Putamen (tissue), 1 donor: ENCODE results near the gene NLGN1.

Source experiments
- DNase-seq: peaks from one replicate; pipeline ENCODE4 v3.0.0-alpha.2; 2016; ENCODE audit warnings: low spot score

NLGN1 gene

DNA sequence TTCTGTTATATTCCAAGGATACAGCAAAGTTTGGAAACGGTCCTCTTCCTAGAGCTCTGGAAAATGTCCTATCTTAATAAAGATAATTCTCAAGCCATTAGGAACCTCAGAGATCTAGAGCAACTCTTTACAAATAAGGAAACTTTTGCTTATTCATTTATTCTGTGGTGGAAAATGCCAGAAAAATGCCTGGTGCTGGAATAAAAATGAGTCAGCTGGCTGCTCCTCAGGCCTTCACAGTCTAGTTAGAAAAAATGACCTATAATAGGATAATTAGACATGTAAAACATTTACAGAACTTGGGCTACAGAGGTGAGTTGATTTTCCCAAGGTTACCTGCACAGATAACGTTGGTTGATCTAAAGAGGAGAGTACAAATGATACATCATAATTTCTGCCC lies 372.5 kb downstream of the NLGN1 start:
- DNase-seq: no peak

DNA sequence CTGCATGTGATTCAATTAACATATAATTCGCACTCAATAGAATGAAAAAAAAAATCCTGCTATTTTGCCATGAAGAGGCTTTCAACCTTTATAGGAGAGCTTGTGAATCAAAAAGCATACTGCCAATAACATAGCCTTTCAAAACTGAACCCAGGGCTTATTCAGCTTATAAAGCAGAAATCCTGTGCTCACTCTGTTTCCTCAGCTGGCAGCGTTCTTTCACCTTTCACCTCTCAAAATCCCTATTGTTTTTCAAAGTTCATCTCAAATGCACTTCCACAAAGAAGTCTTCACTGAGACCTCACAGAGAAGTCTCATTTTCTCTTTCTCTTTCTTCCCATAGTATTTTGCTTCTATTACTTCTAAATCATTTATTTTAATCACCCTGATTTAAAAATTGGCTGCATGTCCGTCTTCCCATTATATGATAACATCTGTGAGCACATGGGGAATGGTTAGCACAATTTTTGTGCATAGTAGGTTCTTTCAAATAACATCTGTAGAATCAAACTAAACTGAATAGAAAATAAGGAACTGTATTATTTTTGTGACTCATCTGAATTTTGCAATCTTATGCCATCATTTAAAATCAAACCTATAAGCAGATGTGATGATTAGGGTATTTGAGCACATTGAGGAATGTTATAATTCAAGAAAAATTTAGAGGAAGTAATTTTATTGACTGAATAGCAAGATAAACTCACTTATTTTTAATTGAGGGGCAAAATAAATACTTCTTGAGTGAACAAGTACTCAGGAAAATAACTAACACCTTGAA lies 373.4 kb downstream of the NLGN1 start:
- no peak for DNase-seq

GRCh38 chr3:173773800-173774199 lies 376.3 kb downstream of the NLGN1 start:
- no peak for DNase-seq

- no peak for DNase-seq
Observed at GRCh38 chr3:173774294-173774693, 376.8 kb downstream of the NLGN1 start.

- DNase-seq: no peak
Observed at GRCh38 chr3:173778251-173778650, 380.7 kb downstream of the NLGN1 start.

GRCh38 chr3:173780067-173780466 lies 382.5 kb downstream of the NLGN1 start:
- no peak for DNase-seq

GRCh38 chr3:173785004-173785403 lies 387.5 kb downstream of the NLGN1 start:
- DNase-seq: peak; percentile 6

GRCh38 chr3:173789530-173790162 lies 392.1 kb downstream of the NLGN1 start:
- DNase-seq: no peak

- DNase-seq: no peak
Observed at GRCh38 chr3:173793963-173794362, 396.4 kb downstream of the NLGN1 start.

DNA sequence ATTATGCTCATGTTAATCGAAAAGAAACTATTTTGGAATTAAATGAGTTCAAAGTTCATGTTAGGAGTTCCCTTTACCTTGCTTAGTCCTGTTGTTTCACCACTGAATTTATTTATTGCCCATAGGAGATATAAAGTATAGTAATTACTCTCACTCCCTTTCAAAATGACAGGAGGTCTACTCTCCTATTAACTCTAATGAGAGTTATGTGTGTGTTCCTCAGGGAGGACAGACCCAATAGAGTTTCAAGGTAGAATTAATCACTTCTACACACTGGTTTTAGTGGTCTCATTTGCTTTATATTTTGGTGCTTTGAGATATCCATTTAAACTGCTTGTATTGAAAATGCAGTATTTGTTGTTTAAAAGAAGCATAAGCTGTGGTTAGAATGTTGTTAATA lies 398.9 kb downstream of the NLGN1 start:
- no peak for DNase-seq

- no peak for DNase-seq
Observed at GRCh38 chr3:173796890-173797289, 399.3 kb downstream of the NLGN1 start.

DNA sequence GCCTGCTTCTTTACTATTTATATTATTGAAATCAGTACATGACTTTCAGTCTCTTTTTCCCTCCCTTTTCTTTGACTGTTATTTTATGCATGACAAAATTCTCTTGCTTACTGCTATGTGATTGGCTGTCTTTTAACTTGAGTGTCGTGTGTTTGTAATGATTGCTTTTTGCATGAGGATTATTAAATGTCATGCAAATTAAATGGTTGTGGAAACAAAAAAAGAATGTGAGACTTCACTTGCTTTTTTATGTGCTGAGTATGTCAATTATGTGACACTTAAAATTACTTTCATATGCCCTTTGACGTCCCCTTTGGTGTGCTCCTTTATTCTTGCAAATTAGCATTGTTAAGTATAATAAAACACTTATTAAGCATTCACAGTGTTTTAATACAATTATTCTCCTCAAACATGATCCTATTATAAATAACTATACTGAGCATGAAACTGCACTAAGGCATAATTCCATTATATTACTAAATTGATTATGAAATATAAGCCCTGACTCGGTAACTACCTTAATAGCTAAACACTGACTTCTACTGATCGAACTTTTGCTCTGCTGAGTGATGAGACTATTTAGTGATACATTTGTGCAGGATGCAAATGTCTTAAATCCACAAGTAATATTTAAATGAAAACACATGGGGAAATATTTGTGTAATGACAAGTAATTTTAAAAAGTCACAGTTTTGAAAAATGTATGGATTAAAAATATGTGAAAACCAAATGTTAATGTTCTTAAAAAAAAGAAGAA lies 401.7 kb downstream of the NLGN1 start:
- DNase-seq: no peak

- no peak for DNase-seq
Observed at GRCh38 chr3:173800154-173800553, 402.6 kb downstream of the NLGN1 start.

DNA sequence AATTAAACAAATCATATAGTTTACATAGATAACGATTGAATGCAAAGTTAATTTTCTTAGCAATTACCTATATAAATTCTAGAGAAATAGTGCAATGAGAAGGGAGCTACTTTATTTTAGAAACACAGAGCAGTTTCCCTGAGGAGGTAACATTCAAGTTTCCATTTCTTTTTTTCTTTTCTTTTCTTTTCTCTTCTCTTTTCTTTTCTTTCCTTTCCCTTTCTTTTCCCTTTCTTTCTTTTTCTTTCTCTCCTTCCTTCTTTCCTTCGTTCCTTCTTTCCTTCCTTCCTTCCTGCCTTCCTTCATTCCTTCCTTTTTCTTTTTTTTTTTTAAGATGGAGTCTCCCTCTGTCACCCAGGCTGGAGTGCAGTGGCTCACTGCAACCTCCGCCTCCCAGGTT lies 417.3 kb downstream of the NLGN1 start:
- DNase-seq: no peak

DNA sequence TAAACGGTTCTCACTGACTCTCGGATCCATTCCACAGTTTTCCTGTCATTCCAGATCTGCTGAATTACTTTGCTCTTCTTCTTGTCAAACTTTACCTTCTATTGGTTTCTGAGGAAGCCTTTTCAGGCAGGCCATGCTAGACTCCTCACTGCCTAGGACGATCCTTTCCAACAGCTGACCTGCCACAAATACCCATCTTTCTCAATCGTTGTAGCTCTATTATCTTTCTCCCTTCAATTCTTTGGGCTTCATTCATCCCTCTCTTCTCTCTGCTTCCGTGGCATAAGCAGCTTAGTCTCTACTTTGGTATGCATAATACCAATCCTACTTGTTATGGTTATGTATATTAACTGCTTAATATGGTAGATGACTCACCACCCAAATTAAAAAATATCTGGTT lies 421.8 kb downstream of the NLGN1 start:
- no peak for DNase-seq

DNA sequence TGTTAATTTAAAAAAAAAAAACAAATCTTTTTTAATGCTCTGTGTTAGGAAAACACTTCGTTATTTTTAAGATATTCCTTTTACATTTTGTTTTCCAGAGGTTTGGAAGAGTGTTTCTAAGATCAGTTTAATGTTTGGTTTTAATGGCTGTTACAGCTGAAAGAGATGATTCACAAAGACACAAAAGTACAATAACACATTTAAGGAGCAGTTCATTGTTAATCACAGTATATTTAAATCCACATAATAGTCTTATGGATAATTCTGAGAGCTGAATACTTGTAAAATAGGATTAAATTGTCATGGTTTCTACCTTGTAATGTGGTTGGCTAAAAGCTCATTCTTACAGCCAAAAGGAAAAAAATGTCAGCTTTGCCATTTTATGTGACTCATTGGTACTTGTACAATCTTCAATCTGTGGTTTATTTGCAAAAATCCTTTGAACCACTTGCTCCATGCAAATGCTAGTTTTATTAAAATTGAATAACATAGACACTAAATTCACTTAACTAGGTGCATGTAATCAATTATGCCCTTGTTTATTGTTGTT lies 426.4 kb downstream of the NLGN1 start:
- no peak for DNase-seq

- DNase-seq: no peak
Observed at GRCh38 chr3:173825730-173826129, 428.2 kb downstream of the NLGN1 start.

GRCh38 chr3:173826416-173826815 lies 428.9 kb downstream of the NLGN1 start:
- no peak for DNase-seq

DNA sequence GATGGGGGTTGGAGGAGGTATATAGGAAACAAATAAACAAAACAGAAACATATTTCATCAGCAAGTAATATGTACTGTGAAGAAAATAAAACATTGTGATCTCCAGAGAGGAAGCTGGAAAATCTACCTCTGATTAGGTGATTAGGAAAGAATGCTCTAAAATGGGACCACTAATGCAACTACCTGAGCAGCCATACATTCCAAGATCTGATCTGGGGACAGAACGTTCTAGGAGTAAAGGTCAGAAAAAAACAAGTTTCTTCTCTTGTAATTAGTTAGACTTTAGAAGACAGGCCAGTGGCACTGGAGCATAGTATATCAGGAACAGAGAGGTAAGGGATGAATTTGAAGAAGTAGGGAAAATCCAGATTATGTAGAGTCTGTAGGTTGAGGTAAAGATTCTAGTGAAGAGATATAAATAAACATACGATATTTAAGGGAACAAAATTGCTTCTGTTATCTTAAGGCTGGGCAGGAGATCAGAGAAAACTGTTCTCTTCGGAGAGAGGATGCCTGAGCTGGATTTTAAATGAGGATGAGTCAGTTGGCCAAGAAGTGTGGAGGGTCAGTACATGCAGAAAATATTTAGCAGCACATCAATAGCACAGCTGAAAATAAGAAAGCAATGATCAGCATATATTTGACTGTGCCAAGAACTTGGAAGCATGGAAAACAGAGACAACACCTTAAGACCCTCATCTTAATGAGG lies 429.5 kb downstream of the NLGN1 start:
- no peak for DNase-seq

DNA sequence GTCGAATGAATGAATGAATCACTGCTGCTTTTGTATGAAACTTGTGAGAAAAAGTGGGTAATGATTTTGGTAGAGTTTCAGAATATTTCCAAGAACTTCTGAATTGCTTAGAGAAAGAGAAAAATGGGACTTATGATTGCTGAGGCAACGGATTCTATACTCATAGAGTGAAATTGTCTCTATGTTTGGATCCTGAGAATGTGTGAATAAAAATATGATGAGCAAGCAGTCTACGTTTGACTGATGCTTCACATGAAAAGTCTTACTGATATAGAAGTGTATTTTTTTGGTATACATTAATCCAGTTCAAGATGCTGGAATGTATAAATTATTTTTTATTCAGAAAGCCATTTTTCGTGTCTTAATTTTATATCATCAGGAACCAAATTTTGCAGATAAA lies 441.1 kb downstream of the NLGN1 start:
- DNase-seq: no peak

DNA sequence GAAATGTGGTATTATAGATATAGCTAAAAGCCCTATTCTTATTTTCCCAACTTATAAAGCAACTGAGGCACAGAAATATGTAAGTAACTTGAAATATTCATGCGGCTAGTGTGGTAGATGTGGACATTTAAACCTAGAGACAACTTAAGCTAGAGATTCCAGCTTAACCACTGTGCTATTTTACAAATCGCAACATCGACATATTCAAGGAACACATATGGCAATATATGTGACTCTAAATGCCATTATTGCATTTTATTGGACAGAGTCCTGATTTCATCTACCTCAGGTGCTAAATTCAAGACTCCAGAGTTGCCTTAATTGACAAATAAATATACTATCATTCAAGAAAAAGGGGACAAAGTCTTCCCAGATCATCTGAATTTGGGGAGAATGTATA lies 442.3 kb downstream of the NLGN1 start:
- no peak for DNase-seq

DNA sequence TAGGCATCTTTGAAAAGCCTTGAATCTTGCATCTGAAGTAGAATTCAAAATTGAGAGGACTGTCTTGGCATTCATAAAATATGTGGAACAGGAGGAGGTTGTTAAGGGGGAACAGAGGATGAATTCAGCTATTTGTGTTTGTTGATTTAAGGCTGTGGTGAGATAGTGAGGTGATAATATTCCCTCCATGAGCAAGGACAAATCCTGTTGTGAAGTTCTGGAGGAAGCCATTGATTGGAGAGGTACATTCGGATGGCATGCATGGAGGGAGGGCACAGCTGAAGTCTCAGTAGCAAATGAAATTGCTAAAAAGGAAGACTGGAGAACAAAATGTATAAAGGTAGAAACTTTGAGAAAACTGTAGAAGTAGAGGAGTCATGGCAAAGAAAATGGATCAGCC lies 443.8 kb downstream of the NLGN1 start:
- DNase-seq: no peak
